Retinal pigment epithelial cell (primary cell): ENCODE measurements around the gene TSNAX.

Source experiments
- DNase-seq: peaks from one replicate; pipeline ENCODE4 v3.0.0-alpha.2; 2010; ENCODE audit warnings: low read depth
- H3K4me3 ChIP-seq: 2 replicates; pipeline ENCODE4 v1.5.1; 2011; ENCODE audit warnings: mild to moderate bottlenecking, low read length, control low read depth, moderate library complexity
- CTCF ChIP-seq: conservative IDR thresholded peaks from 2 replicates; pipeline ENCODE4 v1.5.1; 2011; ENCODE audit warnings: low read depth, low read length, control low read depth, inconsistent platforms

TSNAX gene

GRCh38 chr1:231575472-231575871 is 47.0 kb downstream of the TSNAX start:
- no peak overlapping the region for H3K4me3 ChIP-seq
- no peak for DNase-seq
- TF ChIP-seq CTCF = no peak

- TF ChIP-seq CTCF = no peak
- no peak for DNase-seq
- no peak overlapping the region for H3K4me3 ChIP-seq
Observed at GRCh38 chr1:231576804-231577718, 48.6 kb downstream of the TSNAX start.

- no peak for TF ChIP-seq CTCF
- H3K4me3 ChIP-seq = no peak overlapping the region
- no peak for DNase-seq
Observed at GRCh38 chr1:231580874-231581273, 52.4 kb downstream of the TSNAX start.

- no peak for TF ChIP-seq CTCF
- H3K4me3 ChIP-seq = no peak overlapping the region
- peak; percentile 35 for DNase-seq
Observed at GRCh38 chr1:231581859-231582258, 53.4 kb downstream of the TSNAX start.

GRCh38 chr1:231583376-231583775 is 54.9 kb downstream of the TSNAX start:
- no peak for TF ChIP-seq CTCF
- H3K4me3 ChIP-seq = no peak overlapping the region
- DNase-seq = no peak

GRCh38 chr1:231584117-231584516 is 55.6 kb downstream of the TSNAX start:
- peak; percentile 35 for TF ChIP-seq CTCF
- peak; percentile 32 for DNase-seq
- no peak overlapping the region for H3K4me3 ChIP-seq

- no peak for DNase-seq
- H3K4me3 ChIP-seq = no peak overlapping the region
- TF ChIP-seq CTCF = no peak
Observed at GRCh38 chr1:231584921-231585320, 56.5 kb downstream of the TSNAX start.
